Measurements from ENCODE around the gene IFITM1.
"Not testable (repeated sequence)": the region's sequence is repeated elsewhere in the genome, so short reads cannot be mapped to it uniquely, and the experiment has no call there.

The IFITM1 gene

DNA sequence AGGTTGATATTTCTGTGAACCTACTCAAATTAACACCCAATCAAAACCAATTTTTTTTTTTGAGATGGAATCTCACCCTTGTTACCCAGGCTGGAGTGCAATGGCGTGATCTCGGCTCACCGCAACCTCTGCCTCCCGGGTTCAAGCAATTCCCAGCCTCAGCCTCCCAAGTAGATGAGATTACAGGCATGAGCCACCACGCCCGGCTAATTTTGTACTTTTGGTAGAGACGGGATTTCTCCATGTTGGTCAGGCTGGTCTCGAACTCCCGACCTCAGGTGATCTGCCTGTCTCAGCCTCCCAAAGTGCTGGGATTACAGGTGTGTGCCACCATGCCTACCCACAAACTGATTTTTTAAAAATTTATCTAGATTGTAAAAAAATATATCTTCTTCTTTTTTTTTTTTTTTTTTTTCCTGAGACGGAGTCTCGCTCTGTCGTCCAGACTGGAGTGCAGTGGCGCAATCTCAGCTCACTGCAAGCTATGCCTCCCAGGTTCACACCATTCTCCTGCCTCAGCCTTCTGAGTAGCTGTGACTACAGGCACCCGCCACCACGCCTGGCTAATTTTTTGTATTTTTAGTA is 14.8 kb downstream of the IFITM1 start:
- not testable (repeated sequence) for DNase-seq

DNA sequence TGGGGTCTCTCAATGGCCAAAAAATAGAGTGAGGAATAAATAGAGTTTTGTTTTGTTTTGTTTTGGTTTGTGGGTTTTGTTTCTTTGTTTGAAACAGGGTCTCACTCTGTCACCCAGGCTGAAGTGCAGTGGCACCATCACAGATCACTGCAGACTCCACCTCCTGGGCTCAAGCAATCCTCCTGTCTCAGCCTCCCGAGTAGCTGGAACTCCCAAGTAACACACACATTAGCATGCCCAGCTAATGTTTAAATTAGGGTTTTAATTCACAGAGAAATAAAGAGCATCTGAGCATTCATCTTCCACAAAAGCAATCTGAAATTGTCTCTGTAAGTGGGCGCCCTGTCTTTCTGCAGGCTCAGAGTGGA is 16.0 kb downstream of the IFITM1 start:
- DNase-seq = no peak

DNA sequence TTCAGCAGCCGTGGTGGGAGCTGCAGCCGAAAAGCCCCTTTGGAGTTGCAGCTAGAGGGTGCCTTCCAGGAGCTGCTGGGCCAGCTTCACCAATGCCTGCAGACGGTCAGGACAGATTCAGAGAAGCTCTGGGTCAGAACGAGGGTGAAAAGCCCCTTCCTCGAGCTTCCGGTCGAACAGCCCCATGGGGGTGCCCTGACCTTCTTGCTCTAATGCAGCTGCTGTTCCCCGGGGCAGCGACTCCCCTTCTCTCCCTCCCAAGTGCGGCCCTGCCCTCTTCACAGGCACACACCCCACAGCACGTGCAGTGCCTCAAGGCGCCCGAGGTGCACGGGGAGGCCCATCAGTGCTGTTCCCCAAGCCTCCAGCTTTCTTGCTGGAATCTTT is 16.5 kb downstream of the IFITM1 start:
- DNase-seq = no peak

DNA sequence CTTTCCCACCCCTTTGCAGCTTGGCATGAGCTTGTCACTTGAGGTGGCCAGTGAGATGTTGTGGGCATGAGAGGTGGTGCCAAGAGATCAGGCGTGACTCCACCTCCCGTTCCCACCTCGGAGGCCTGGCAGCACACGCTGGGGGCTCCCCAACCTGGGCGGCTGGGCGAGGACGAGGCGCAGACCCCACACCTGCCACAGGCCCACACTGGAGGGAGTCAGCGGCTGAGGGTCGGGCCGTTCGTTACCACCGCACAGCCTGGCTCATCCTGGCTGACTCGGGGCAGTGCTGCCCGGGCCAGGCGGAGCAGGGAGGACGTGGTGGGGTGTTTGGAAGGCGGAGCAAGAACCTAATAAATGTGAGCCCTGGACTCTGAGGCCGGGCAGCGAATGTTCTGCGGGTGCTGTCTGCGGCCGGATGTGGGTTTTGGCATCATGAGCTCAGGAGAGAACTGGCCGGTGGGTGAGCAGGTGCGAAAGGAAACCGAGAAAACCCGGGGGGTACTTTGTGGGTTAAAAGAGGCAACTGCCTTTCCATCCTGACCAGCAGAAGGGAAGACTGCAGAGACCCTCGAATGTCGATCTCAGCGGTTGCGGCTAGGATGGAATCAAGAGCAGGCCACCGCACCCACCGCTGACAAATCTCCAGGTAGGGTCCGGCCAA is 17.0 kb downstream of the IFITM1 start:
- DNase-seq = no peak

DNA sequence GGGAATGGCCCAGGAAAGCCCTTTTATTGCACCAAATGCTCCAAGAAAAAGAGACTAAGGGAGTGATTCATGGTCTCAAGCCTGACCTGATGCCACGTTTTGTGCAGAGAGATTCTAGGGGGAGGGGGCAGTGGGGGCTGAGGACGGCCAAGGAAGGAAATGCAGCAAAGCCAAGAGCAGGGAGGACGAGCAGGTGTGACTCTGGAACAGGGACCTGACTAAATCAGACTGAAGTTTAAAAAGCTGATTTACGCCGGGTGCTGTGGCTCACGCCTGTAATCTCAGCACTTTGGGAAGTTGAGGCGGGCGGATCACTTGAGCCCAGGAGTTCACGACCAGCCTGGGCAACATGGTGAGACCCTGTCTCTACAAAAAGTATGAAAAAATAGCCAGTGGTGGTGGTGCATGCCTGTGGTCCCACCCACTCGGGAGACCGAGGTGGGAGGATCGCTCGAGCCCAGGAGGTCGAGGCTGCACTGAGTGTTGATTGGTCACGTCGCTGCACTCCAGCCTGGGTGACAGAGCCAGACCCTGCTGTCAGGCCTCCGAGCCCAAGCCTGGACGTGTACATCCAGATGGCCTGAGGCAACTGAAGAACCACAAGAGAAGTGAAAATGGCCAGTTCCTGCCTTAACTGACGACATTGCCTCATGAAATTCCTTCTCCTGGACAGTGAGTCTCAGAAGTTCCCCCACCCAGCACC is 17.7 kb downstream of the IFITM1 start:
- no peak for DNase-seq

DNA sequence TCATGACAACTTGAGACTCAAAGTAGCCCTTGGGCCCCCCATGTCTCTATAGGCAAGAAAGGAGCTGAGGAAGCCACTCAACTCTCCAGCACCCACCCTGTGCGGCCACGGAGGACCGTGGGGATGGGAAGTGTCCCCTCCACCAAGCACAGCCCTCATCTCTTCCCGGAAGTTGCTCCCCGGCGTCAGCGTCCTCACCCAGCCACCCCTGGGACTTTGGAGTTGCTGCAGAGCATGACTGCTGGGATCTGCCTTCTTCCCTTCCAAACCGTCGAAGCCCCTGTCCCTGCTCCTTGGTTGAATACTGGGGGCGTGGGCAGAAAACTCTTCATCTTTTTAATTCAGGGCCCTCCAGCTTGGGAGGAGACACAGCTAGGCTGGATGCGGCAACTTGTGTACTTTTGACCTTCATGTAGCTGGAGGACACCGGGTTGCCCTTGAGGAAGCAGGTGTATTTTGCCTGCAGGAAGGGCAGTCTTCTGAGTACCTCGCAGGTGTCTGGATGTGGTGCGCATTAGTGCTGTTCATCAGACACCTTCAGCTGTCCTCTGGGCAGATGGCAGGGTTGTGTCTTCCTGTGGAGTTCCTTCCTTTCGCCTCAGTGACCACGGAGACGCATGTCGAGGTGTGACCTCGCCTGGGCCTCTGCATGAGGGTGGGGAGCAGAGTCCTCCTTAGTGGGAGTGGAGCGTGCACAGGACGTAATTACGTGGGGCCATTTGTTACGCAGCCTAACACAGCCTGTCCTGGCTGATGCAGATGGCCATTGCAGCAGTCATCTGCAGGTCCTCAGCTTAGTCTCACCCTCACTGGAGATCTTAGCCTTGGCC is 19.0 kb downstream of the IFITM1 start:
- DNase-seq = no peak

DNA sequence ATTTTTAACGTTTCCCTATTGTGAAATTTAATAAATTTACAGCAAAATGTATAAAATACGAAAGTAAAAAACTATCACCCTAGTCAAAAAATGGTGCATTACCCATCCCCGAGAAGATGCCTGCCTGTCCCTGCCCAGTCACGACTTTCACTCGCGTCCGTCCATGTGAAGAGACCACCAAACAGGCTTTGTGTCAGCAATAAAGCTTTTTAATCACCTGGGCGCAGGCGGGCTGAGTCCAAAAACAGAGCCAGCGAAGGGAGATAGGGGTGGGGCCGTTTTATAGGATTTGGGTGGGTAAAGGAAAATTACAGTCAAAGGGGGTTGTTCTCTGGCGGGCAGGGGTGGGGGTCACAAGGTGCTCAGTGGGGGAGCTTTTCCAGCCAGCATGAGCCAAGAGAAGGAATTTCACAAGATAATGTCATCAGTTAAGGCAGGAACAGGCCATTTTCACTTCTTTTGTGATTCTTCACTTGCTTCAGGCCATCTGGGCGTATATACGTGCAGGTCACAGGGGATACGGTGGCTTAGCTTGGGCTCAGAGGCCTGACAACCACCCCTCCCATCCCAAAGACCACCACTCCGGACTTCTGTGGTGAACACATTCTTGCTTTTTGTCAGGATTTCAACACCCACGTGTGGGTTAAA is 19.9 kb downstream of the IFITM1 start:
- not testable (repeated sequence) for DNase-seq

DNA sequence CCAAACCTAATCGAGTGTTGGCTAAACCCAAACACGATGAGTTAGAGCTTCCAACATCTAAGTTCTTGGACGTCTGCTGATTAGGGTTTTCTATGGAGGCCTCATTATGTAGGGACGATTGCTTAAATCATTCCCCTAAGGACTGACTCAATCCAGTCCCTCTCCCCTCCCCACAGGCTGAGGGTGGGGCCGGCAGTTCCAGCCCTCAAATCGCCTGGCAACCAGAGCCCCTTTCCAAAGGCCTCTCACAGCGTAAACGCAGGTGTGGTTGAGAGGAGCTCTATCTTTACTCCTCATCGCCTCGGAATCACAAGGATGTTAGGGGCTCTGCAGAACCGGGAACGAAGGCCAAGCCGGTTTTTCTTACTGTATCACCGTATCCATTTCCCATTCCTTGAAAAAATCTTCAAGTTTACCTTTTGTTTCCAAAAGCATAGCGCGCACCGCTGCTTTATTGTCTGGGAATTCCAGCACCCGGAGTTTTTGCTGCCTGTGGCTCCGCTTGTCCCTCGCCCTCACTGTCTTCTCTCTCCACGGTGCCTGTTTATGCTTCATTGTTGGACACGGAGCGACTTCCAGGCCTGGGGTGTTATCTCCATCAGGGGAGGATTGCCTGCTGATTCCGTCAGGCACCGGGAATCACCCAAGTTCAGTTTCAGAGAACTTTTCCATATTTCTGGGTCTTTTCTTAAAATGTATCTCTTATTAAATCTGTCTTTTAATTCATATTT is 20.6 kb downstream of the IFITM1 start:
- DNase-seq = no peak

DNA sequence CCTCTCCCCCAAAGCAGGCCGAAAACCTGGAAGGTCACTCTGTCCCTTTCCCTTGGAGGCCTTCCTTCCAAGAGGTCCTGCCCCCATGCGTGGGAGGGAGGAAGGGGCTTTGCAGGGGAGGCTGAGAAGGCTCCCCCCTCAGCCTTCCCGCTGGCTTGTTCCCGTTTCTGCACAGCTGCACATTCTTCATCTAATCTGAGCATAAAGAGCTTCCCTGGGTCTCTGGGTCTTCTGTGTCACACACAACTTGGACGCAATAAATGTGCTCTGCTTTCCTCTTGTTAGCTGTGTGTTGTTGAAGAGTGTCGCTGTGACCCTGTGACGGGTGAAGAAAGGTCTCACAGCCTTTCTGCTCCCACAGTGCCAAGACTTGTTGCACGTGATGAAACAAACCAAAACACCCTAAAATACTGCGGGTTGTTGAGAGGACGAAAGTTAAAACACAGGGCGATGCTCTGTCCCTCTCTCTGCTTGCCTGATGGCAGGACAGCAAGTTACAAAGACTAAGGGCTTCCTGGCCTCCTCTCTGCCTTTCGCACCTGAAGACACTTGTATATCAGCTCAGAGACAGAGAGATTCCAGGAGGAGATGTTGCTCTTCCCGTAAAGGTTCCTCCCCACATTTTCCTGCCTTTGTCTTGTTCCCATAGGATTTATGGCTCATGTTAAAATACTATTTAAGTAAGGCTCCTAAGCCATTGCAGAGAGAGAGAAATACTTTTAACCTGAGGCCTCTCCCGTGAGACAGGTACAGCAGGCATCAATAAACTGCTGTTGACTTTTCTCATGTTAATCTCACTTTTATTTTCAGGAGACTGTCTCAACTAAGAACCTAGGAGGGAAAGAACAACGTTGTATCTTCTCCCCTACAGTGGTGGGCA is 22.2 kb downstream of the IFITM1 start:
- no peak for DNase-seq

DNA sequence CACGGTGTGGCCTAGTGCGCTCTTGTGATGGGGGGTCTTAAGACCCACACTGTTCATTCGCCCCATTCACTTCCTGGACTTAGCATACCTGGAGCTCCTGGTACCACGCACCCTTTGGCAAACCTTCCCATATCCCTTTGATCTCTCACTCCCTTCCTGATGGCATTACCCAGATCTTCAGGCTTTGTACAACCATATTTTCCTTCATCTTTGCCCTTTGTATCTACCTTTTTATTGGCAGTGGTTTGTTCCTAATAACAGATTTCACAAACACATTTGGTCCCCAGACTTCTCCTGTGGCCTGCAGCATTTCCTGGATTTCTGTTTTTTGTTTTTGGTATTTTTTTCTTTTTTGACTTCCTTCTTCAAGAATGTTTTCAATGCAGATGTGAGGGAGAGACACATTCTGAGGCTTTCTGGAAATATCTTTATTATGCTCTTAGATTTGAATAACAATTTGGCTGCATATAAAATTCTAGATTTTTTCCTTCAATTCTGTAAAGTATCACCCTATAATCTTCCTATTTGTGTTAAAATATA is 22.9 kb downstream of the IFITM1 start:
- DNase-seq = no peak

DNA sequence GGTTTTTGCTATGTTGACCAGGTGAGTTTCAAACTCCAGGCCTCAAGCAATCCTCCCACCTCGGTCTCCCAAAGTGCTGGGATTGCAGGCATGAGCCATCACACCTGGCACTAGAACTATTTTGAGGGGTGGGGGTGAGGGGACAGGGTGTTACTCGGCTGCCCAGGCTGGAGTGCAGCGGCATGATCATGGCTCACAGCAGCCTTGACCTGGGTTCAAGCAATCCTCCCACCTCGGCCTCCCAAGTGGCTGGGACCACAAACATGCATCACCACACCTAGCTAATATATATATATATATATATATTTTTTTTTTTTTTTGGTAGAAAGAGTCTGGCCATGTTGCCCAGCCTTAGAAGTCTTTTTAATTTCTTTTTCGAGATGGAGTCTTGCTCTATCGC is 23.9 kb downstream of the IFITM1 start:
- DNase-seq = no peak

DNA sequence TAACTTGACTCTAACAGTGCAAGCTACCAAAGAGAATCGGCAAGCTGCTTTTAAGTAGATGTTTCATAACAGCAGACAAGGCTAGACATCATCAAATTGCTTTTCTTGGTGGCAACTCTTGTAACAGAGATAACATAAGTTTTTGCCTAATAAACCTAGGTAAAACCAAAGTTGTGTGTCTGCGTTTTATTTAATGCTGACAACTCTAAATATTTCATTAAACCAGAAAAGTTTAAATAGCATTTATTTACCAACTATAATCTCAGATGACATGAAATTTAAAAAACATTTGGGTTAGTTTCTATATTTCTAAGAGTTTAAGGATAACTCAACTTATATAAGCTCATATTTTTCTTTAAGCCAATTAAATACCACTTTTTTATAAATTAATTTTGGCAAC is 26.1 kb downstream of the IFITM1 start:
- no peak for DNase-seq

DNA sequence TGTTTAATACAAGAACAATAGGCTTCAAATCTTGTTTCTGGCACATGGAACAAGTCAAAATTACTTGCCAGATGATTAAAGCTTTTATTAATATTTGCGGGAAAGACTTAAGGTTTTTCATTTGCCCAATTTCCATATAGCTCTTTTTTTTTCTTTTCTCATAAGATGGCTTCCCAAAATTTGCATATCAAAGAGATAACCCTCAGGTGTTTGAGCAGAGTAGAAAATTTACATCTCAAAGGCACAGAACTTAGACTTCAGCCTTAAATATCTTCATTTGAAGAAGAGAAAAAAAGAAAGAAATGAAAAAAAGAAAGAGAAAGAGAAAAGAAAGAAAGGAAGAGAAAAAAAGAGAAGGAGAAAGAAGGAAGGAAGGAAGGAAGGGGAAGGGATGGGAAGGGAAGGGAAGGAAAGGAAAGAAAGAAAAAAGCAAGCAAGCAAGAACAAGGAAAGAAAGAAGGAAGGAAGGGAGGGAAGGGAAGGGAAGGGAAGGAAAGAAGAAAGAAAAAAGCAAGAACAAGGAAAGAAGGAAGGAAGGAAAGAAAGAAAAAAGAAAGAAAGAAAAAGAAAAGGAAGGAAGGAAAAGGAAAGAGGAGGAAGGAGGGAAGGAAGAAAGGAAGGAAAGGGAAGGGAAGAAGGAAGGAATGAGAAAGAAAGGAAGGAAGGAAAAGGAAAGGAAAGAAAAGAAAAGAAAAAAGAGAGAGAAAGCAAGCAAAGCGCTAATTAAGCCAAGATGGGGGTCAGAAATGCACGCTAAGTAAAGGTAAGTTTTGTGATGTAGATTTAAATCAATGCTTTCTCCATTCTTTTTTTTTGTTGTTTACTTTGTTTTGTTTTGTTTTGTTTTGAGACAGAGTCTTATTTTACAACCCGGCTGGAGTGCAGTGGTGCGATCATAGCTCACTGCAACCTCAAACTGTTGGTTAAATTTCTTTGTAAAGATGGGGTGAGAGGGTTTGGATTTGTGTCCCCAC is 27.0 kb downstream of the IFITM1 start:
- no peak for DNase-seq

DNA sequence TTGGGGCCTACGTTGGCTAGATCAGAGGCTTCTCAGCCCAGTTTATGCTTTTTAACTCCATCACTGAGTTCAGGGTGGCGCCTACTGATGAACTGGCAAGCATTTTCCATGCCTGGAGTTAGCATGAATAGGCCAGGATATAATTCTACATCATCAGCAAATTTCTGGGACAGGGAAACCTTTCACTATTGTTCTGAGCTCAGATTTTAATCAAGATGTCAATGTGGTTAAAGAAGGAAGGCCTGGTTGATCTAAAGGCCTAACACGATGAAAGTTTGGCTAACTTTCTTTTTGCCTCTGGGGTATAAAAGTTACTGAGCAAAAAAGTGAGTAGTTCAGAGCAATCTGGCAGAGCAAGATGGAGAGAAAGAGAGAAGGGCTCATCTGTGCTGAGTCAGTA is 28.5 kb downstream of the IFITM1 start:
- no peak for DNase-seq

DNA sequence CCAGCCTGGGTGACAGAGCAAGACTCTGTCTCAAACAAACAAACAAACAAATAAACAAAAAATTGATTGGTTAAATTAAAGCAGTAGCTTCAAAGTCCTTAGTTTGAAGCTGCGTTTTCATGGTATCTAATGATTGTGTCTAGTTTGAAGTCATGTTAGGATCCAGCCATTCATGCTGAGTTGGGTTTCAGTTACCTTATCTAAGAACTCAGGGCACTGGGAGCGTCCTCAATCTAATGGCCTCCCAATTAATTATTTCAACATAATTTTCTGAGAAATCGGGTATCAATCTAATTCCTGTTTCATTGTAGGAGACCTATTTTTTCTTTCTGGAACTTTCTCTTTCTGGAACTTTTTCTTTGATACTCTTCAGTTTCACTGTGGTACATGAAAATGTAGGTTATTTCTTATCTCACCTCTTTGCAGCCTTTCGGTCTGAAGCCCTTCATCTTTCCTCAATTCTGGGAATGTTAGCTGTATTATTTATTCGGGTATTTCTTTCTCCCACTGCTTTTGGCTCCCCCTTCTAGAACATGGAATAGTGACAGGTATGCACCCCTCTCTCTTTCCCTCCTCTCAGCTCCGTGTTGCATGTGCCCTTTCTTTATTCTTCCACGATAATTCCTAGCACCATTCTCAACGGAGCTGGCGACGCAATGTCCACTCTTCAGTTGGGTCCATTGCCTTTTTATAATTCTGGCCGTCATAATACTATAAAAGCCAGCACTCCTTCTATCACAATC is 31.2 kb downstream of the IFITM1 start:
- no peak for DNase-seq

DNA sequence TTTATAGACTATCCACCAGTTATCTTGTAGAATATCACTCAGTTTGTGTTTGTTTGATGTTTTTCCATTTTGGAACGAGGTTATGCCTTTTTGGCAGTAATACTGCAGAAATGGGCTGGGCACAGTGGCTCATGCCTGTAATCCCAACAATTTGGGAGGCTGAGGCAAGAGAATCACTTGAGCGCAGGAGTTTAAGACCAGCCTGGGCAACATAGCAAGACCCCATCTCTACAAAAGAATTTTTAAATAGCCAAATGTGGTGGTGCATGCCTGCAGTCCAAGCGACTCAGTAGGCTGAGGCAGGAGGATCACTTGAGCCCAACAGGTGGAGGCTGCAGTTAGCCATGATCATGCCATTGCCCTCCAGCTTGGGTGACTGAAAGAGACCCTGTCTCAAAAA is 32.7 kb downstream of the IFITM1 start:
- no peak for DNase-seq

DNA sequence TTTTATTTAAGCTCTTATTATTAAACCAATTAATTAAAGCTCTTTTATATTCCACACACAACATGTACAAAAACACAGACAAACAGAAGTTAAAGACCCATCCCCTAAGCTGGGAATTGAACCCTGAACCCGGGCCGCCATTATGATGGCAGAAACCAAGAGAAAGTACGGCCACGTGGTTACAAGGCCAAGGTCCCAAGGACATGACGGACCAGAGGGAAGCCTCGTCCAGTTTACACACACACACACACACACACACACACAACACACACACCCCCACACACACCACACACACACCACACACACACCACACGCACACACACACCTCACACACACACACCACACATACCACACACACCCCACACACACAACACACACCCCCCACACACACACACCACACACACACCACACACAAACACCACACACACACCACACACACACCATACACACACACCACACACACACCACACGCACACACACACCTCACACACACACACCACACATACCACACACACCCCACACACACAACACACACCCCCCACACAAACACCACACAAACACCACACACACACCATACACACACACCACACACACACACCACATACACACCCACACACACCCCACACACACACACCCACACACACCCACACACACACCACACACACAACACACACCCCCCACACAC is 35.6 kb downstream of the IFITM1 start:
- not testable (repeated sequence) for DNase-seq

DNA sequence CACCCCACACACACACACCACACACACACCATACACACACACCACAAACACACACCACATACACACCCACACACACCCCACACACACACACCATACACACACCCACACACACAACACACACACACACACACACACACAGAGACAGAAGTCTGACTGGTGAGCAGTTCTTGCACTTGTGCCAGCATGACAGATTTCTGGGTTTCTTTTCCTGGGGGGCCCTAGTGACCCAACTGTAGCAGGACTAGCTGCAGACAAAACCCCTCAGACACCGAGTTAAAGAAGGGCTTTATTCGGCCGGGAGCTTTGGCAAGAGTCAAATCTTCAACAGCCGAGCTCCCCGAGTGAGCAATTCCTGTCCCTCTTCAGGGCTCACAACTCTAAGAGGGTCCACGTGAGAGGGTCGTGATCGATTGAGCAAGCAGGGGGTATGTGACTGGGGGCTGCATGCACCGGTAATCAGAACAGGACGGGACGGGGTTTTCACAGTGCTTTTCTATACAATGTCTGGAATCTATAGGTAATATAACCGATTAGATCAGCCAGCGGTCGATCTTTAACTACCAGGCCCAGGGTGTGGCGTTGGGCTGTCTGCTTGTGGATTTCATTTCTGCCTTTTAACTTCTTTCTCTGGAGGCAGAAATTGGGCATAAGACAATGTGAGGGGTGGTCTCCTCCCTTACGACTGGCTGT is 36.3 kb downstream of the IFITM1 start:
- DNase-seq = not testable (repeated sequence)

Measured in activated gamma-delta T cell treated with Interleukin-2 at 50 U/mL for 16 hours (primary cell).